HG03521 (cell line): ENCODE data around the gene MIDN.
A peak's percentile ranks its signal among the peaks of the same experiment; 100 is the strongest.
"Not testable (repeated sequence)": the region's sequence is repeated elsewhere in the genome, so short reads cannot be mapped to it uniquely, and the experiment has no call there.

ENCODE experiments used
- ATAC-seq: cut with Tn5 transposase; IDR thresholded peaks from one replicate; pipeline ENCODE4 v1.9.1; 2021; ENCODE audit warnings: mild to moderate bottlenecking, moderate library complexity; ENCODE audit not compliant: unreplicated experiment

The MIDN gene

GRCh38 chr19:1248139-1248785 lies at the start of gene MIDN:
Gene MIDN (plus strand): TSS chr19:1248583. CDS start chr19:1250297, 1,714 bp downstream.
- ATAC-seq = peak; percentile 10

- no peak for ATAC-seq
These were observed 48.9 kb upstream of the MIDN start for GRCh38 chr19:1199531-1199930.

DNA sequence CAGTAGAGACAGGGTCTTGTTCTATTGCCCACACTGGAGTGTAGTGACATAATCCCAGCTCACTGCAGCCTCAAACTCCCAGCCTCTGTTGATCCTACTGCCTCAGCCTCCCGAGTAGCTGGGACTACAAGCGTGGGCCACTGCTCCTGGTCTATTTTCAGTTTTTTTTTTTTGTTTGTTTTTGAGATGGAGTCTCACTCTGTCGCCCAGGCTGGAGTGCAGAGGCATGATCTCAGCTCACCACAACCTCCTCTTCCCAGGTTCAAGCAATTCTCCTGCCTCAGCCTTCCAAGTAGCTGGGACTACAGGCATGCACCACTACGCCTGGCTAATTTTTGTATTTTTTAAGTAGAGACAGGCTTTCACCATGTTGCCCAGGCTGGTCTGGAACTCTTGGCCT lies 47.8 kb upstream of the MIDN start:
- not testable (repeated sequence) for ATAC-seq

DNA sequence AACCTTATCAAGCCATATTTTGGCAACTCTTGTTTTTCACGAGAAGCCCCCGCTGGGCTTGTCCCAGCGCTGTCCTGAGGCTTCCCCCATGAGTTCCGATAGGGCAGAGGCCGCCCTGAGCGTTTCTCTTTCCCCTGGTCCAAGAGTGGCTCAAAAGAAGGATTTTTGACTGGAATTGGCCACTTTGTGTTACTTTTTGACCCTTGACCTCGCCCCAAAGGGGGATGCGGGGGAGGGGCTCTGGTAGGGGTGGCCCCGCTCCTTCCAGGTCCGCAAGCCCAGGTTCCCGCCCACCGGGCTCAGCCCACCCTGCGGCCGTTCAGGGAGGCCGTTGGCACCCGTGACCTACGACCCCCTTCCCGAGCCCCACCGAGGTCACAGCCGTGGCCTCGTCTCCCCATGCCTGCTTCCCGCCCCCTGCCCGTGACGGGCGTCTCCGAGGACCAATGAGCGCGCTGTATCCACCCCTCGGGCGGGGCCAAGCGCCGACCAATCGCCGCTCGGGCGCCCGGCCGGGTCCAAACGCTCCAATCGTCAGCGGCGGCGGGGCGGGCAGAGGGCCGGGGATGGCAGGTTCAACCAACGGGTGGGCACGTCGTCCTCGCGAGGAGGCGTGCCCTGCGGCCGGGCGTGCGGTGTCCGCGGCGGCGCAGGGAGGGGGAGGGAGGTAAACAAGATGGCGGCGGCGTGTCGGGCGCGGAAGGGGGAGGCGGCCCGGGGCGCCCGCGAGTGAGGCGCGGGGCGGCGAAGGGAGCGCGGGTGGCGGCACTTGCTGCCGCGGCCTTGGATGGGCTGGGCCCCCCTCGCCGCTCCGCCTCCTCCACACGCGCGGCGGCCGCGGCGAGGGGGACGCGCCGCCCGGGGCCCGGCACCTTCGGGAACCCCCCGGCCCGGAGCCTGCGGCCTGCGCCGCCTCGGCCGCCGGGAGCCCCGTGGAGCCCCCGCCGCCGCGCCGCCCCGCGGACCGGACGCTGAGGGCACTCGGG lies 43.0 kb upstream of the MIDN start, which contains the start of gene STK11:
TSS of gene STK11 (plus strand) at position 665 of the 986 bp plus-strand sequence. CDS start 1,136 bp downstream, outside the sequence.
- ATAC-seq = peak; percentile 91

GRCh38 chr19:1206150-1206863 lies 42.1 kb upstream of the MIDN start:
- no peak for ATAC-seq

DNA sequence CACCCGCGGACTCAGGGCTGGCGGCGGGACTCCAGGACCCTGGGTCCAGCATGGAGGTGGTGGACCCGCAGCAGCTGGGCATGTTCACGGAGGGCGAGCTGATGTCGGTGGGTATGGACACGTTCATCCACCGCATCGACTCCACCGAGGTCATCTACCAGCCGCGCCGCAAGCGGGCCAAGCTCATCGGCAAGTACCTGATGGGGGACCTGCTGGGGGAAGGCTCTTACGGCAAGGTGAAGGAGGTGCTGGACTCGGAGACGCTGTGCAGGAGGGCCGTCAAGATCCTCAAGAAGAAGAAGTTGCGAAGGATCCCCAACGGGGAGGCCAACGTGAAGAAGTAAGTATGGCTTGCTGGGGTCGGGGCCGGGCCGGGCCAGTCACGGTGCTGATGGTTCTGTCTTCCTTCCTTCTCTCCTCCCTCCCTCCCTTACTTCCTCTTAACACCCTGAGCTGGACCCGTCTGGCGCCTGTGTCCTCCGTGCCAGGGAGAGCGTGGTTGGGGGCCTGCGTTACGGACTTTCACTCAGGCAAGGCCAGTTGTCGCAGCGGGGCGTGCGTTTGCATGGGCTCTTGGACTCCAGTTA lies 41.4 kb upstream of the MIDN start:
- ATAC-seq = no peak

DNA sequence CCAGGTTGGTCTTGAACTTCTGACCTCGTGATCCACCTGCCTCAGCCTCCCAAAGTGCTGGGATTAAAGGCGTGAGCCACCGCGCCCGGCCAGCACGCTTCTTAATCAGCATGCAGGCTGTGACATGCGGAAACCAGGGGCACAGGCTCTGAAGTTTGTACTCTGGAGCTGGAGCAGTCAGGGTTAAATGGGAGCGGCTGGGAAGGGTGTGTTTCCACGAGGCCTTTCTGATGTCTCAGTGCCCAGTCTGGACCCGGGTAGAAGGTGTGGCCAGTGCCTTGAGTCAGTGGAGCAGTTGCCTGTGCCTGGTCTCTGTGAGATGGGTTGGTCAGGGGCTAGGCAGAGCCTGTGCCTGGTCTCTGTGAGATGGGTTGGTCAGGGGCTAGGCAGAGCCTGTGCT lies 39.6 kb upstream of the MIDN start:
- ATAC-seq = not testable (repeated sequence)

GRCh38 chr19:1210227-1210538 lies 38.2 kb upstream of the MIDN start:
- ATAC-seq = no peak

DNA sequence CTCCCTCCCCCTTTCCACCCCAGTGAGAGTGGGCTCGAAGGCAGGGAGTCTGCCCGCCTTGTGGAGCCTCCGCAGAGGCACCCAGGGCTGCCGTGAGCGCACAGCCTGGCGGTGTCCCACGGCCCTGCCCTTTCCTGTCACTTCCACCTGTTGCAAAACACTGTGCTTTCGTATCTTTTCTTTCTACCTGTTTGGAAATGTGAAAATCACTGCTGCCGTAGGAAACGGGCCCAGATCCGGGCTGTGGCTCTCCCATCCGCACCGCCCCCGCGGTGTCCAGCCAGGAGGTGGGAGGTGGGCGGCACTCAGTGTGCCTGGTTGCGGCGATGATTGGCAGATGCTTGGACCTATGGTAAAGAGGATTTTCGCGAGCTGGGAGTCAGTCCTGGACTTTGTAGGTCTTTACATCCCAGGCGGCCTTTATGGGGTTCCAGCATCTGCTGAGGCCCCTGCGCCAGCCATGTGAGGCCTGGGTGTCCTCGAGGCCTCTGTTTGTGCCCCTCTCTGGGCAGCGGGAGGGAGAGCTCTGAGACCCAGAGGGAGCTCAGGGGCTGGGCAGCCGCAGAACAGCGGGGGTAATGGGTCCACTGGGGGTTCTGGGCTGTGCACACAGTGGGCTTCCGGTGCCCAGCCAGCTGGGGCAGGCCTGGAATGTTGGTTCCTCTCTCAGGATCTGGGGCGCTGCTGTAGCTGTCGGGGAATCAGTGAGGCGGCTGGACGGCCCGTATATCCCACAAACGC lies 36.7 kb upstream of the MIDN start:
- no peak for ATAC-seq

GRCh38 chr19:1213391-1214286 lies 34.7 kb upstream of the MIDN start:
- ATAC-seq = no peak

DNA sequence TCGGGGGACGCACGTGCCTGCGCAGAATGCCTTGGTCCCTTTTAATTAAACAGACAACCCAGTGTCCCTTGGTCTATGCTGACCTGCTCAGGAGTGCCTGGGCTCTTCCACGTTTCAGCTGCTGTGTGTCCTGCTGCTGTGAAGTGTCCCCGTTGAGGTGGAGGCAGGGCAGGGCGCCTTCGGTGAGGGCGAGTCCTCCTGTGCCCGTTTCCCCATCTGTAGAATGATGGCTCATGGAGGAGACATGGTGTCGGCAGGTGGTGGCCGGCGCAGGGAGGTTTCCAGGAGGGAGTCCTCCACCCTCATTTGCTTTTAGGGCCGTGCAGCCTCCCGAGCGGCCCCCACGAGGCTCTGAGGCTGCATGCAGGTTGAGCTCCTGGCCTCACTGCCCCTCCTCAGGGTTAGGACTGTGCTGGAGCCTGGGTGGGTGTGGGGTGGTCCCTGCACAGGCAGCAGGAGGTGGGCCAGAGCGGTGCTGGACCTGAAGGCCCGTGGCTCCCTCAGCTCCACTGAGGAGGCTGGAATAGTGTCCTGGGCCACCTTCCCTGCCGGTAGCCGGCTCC lies 34.0 kb upstream of the MIDN start:
- ATAC-seq = no peak

DNA sequence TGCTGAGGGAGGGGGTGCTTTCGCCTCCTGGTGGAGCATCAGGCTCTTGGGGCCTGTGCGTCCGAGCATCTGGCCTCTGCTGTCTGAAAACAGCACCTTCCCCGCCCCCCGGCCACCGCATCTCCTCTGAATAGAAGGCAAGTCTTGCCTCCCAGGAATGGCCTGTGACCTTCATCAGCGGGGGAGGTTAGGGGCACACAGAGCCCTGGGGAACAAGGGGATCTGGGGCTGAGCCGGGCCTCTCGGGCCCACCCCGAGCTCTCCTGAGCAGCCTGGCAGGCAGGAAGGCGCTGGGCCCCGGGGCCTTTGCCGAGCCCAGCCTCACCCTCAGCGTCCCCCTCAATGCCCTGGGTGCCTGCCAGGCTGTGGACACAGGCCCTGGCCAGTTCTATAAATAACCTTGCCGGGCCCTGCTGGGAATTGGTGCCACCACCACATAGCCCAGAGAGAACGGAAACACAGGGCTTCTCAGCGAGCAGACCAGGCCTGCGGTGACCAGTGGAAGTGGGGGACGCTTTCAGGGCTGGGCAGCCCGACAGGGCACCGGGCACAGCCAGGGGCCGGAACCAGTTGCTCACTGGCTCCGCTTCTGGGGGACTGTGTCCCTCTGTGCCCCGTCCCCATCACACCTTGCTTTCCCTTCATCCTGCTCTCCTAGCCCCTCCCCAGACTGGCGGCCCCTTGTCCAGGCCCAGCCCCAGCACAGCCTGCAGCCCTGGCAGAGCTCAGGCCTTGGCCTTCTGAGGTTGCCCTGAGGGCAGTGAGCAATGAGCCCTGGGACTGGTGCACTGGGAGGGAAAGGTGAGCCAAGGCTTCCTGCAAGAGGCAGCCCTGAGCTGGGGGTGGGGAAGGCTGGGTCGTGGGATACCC lies 33.3 kb upstream of the MIDN start:
- ATAC-seq = no peak

DNA sequence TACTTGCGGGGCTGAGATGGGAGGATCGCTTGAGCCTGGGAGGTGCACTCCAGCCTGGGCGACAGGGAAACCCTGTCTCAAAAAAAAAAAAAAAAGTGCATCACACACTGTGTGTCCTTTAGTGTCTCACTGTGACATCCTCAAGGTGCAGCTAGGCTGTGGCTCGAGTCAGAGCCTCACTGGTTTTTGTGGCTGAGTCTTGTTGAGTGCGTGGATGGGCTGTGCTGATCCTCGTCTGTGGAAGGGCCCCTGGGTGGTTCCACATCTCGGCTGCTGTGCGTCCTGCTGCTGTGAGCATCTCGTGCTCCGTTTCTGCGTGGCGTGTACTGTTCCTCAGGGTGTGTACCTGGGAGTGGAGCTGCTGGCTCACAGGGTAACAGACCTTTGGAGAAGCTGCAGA lies 31.6 kb upstream of the MIDN start:
- ATAC-seq = no peak

DNA sequence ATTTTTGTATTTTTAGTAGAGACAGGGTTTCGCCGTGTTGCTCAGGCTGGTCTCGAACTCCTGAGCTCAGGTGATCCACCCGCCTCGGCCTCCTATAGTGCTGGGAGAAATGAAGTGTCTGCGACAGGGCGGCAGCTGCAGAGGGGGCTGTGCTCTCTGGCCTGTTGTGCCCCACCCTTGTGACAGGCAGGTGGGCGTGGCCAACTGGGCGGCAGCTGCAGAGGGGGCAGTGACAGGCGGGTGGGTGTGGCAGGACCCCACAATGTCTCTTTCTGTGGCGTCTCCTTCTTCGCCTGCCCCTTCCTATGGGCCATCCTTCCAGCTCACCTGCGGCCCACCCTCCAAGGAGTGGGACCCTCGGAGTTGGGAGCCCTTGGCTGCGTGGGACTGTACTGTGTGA lies 31.0 kb upstream of the MIDN start:
- ATAC-seq = no peak

DNA sequence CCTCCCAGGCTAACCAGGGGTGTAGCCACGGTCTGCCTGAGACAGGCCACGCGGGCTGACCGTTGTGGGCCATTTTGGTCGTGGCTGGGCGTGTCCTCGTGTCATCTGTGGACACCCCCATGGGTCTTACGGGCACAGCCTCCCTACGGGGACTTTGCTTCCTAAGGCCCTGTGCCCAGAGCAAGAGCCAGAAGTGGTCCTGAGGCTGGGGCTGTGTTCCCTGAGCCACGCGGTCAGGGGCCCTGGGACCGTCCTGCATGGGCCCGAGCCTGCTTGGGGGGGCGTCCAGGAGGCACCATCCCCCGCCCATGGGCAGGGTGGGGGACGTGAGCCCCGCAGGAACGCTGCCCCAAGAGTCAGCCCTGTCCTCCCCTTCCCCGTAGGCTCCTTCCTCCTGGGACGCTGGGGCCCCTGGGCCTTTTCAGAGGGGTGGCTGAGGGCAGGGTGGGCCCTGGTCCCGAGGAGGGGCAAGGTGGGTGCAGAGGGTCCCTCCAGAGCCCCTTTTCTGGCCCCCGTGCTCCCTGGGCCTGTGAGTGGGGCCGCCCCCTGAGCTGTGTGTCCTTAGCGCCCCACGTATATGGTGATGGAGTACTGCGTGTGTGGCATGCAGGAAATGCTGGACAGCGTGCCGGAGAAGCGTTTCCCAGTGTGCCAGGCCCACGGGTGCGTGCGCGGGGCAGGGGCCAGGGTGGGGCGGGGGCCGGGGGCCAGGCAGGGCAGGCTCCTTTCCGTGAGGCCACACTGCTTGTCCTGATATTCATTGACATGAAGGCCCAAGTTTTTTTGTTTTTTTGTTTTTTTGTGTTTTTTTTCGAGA lies 29.4 kb upstream of the MIDN start:
- no peak for ATAC-seq

DNA sequence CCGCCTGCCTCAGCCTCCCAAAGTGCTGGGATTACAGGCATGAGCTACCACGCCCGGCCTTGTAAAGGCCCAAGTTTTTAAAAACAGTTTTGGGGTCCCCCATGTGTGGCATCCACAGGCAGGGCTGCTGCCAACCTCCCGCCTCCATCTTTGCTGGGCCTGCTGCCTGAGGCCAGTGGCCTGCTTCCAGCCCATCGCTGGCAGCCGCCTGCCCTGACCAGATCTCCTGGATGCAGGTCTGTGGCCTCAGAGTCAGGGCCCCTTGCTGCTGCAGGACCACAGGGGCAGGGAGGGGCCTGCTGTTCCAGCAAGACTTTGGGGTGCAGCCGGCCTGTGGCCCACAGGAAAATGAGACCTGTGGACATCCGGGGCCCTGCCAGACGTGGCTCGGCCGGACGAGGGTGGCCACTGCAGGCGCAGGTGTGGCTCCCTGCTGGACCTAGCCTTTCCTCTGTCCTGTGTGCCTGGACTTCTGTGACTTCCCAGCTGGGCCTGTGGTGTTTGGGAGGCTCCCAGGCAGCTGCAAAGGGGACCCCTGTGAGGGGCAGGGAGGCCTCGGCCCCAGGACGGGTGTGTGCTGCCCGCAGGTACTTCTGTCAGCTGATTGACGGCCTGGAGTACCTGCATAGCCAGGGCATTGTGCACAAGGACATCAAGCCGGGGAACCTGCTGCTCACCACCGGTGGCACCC lies 28.5 kb upstream of the MIDN start:
- ATAC-seq = no peak

- no peak for ATAC-seq
These were observed 27.9 kb upstream of the MIDN start for GRCh38 chr19:1220477-1220930.
